DMS 273 (cell line): Measurements from ENCODE around the gene CCDC138.
A peak's percentile ranks its signal among the peaks of the same experiment; 100 is the strongest.

Experiments
- DNase-seq: peaks from one replicate; lab custom pipeline; 2025; ENCODE audit not compliant: unreplicated experiment; lab: John Stamatoyannopoulos, UW

Gene CCDC138

DNA sequence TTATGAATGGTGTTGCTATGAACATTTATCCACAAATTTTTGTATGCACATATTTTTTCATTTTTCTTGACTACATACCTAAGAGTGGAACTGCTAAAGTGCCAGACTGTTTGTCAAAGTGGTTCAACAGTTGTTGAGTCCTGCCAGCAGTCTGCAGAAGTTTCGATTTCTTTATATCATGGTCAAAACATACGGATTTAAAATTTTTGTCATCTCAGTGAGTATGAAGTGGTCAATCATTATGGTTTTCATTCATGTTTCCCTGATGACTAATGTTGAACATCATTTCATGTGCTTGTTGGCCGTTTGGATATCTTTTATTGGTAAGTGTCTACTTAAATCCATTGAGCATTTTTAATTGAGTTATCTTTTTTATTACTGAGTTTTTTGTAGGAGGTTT, 39.2 kb downstream of the CCDC138 start:
- DNase-seq, result no peak

- no peak for DNase-seq
These were observed 43.2 kb downstream of the CCDC138 start for GRCh38 chr2:108829578-108830310.

DNA sequence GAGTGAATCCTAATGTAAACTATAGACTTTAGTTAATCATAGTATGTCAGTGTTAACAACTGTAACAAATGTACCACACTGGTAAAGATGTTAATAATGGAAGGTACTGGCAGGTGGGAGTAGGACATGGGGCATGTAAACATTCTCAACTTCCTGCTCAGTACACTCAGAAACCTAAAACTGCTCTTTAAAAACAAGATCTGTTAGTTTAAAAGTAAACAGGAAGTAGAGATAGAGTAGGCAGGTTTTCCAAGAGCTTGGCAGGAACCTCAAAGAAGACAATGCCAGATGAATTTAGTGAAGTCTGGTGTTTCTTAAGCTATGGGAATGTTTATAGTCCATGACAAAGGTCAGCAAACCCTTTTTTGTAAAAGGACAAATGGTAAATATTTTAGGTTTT, 46.6 kb downstream of the CCDC138 start:
- no peak for DNase-seq

DNA sequence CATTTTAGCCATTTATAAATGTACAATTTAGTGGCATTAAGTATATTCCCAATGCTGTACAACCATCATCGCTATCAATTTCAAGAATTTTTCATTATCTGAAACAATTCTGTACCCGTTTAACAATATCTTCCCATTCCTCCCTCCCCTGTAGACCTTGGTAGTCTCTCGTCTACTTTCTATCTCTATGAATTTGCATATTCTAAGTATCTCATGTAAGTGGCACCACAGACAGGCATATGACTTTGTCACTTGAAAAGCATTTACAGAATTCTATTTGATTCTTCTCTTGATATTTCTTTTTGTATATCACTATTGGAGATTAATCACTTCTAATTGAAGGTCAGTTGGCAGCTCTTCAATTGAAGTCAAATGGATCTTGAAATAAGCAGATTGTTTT, 48.0 kb downstream of the CCDC138 start:
- no peak for DNase-seq

GRCh38 chr2:108835040-108835439, 48.5 kb downstream of the CCDC138 start:
- DNase-seq, result no peak

- DNase-seq, result no peak
These were observed 50.6 kb downstream of the CCDC138 start for GRCh38 chr2:108837198-108837597.

- no peak for DNase-seq
These were observed 54.9 kb downstream of the CCDC138 start for GRCh38 chr2:108841506-108841905.

- DNase-seq, result no peak
These were observed 59.4 kb downstream of the CCDC138 start for GRCh38 chr2:108845923-108846322.

DNA sequence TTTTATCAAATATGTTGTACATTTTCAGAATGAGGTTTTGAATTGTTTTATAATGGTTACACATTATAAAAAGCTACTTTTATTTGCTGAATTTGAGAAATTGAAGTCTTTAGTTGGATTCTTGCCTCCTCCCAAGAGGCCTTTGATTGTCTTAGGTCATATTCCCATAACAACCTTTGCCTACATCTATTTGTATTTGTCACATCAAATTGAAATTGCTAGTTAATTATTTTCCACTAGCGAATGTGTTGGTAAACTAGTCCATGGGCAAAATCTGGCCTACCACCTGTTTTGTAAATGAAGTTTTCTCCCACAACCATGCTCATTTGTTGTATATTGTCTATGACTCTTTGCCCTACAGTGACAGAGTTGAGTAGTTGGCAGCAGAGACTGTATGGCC, 60.4 kb downstream of the CCDC138 start:
- no peak for DNase-seq

DNA sequence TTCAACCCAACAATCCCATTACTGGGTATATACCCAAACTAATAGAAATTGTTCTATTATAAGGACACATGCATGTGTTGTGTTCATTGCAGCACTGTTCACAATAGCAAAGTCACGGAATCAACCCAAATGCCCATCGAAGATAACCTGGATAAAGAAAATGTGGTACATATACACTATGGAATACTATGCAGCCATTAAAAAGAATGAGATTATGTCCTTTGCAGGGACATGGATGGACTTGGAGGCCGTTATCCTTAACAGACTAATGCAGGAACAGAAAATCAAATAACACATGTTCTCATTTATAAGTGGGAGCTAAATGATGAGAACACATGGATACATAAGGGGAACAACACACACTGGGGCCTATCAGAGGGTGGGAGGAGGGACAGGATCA, 65.8 kb downstream of the CCDC138 start:
- DNase-seq, result no peak

GRCh38 chr2:108853421-108853820, 66.8 kb downstream of the CCDC138 start:
- no peak for DNase-seq

GRCh38 chr2:108854484-108854883, 67.9 kb downstream of the CCDC138 start:
- DNase-seq, result peak; percentile 13

DNA sequence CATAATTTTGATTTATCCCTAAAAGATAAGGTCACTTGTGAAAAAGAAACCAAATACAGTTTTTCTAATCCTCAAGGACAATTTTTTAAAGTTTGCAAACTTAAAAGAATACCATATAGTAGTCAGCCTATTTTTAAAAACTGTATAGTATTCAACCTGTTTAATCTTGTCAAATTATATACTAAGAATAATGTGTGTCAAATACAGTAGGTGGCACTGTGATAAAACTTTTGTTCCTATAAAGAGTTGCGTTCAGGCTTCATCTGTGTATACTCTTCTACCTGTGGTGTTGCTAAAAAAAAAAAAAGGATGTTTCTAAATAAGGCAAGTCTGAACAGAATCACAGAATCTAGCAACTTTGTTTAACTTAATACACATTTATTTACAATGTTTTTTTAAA, 68.6 kb downstream of the CCDC138 start:
- peak; percentile 35 for DNase-seq

GRCh38 chr2:108858894-108859293, 72.3 kb downstream of the CCDC138 start:
- no peak for DNase-seq

GRCh38 chr2:108866041-108866440, 79.5 kb downstream of the CCDC138 start:
- DNase-seq, result no peak

- DNase-seq, result no peak
These were observed 82.3 kb downstream of the CCDC138 start for GRCh38 chr2:108868911-108869310.

GRCh38 chr2:108869542-108869941, 83.0 kb downstream of the CCDC138 start:
- DNase-seq, result no peak

DNA sequence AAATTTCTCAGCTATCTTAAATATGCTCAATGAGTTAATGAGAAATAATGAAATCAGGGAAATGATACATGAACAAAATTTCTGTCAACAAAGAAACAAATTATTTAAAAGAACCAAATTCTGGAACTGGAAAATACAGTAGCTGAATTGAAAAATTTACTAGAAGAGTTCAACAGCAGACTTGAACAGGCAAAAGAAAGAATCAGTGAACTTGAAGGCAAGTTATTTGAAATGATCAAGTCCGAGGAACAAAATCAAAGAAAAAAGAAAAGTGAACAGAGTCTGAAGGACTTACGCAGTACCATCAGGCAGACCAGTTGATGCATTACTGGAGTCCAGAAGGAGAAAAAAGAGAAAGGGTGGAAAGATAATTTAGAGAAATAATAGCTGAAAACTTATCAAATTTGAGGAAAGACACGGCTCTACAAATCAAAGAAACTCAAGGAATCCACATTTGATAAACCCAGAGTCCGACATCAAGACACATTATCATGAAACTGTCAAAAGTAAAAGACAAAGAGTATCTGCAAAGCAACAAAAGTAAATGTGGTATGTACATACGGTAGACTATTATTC, 83.6 kb downstream of the CCDC138 start:
- DNase-seq, result peak; percentile 11

DNA sequence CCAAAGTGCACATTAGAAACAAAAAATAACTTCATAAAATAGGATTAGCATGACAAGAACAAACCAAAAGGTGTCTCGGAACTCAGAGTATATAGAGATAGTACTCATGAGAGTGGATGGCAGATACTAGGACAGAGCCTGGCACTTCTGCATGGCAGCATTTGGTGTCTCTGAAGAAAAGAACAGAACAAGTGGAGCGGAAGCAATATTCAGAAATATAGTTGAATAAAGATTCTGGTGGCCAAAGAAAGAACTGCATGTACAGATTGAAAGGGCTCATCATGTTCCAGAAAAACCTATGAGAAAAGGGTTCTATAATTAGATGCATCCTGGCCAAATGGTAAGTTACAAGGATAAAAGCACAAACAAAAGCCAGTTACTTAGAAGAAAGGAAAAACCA, 90.9 kb downstream of the CCDC138 start:
- DNase-seq, result peak; percentile 6

DNA sequence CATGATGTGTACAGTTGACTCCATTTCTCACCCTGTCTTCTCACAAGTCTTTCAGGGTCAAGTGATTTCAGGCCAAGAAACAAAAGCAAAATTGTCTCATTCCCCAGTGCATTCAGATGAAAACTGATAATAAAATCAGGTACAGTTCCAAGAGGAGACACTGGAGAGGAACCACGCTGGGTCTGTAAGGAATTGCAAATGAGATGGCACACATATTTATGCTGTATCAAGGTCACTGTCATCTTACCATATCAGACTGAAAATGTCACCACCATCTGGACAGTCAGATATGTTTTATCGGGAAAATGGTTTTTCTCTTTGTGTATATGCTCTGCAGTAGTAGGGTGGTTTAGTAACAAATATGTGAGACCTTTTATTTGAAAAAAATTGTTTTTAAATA, 91.7 kb downstream of the CCDC138 start:
- DNase-seq, result no peak

DNA sequence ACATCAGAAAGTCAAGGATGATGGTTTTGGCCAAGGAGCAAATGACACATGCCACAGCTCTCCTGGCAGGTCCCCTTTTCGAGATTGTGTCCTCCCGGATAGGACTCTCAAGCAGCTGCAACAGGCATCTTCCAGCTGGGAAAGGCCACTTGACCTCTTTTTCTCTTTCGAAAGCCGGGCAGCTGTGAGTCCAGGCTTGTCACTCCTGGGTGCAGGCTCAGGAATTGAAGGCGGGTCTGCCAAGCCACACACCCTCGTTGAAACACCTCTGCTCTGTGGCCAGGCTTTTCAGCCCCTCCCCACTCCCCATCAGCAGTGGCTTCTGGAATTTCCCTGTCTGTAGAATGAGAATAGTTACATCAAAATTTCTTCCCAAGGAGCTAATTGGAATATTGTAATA, 98.0 kb downstream of the CCDC138 start:
- DNase-seq, result no peak

DNA sequence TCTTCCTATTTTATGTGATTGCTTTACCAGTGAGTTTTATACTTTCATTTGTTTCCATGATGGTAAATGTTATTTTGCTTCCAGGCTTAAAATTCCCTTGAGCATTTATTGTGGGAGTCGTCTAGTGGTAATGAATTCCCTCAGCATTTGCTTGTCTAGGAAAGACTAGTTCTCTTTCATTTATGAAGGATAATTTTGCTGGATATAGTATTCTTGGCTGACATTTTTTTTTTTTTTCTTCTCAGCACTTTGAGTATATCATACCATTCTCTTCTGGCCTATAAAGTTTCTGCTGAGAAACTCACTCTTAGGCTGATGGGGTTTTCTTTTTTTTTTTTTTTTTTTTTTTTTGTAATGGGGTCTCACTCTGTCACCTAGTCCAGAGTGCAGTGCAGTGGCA, 103.3 kb downstream of the CCDC138 start:
- DNase-seq, result no peak

GRCh38 chr2:108893277-108893676, 106.7 kb downstream of the CCDC138 start:
- no peak for DNase-seq
